Measurements from ENCODE around the gene FAM9C.
"Not testable (repeated sequence)": the region's sequence is repeated elsewhere in the genome, so short reads cannot be mapped to it uniquely, and the experiment has no call there.

FAM9C gene

GRCh38 chrX:13064599-13065143, 20.3 kb upstream of the FAM9C start:
- no peak for TF ChIP-seq CTCF (conservative IDR thresholded peaks at IDR 0.05; ENCODE audit: low read depth)
- POLR2A ChIA-PET (ENCODE audit: low non-redundant PET): no interaction called here
- H3K27ac ChIP-seq: no peak overlapping the region
- no peak for DNase-seq (ENCODE audit: low spot score)
- CTCF ChIA-PET: no interaction called here

GRCh38 chrX:13063124-13063523, 18.7 kb upstream of the FAM9C start:
- H3K27ac ChIP-seq; POLR2A ChIA-PET (ENCODE audit: low non-redundant PET); CTCF ChIA-PET; DNase-seq (ENCODE audit: low spot score): not testable (repeated sequence)

- DNase-seq (ENCODE audit: low spot score); CTCF ChIA-PET; POLR2A ChIA-PET (ENCODE audit: low non-redundant PET); H3K27ac ChIP-seq: not testable (repeated sequence)
Observed at GRCh38 chrX:13062331-13062730, 17.9 kb upstream of the FAM9C start.

- DNase-seq (ENCODE audit: low spot score); POLR2A ChIA-PET (ENCODE audit: low non-redundant PET); CTCF ChIA-PET; H3K27ac ChIP-seq: not testable (repeated sequence)
Observed at GRCh38 chrX:13061215-13061708, 16.8 kb upstream of the FAM9C start.

GRCh38 chrX:13059637-13060499, 15.4 kb upstream of the FAM9C start:
- no peak for TF ChIP-seq CTCF (conservative IDR thresholded peaks at IDR 0.05; ENCODE audit: low read depth)
- CTCF ChIA-PET: no interaction called here
- POLR2A ChIA-PET (ENCODE audit: low non-redundant PET): no interaction called here
- DNase-seq (ENCODE audit: low spot score): no peak
- no peak overlapping the region for H3K27ac ChIP-seq

GRCh38 chrX:13055486-13055885, 11.1 kb upstream of the FAM9C start:
- no peak overlapping the region for H3K27ac ChIP-seq
- DNase-seq (ENCODE audit: low spot score): no peak
- POLR2A ChIA-PET (ENCODE audit: low non-redundant PET): no interaction called here
- no peak for TF ChIP-seq CTCF (conservative IDR thresholded peaks at IDR 0.05; ENCODE audit: low read depth)
- CTCF ChIA-PET: no interaction called here

- no peak for TF ChIP-seq CTCF (conservative IDR thresholded peaks at IDR 0.05; ENCODE audit: low read depth)
- POLR2A ChIA-PET (ENCODE audit: low non-redundant PET): no interaction called here
- no peak for DNase-seq (ENCODE audit: low spot score)
- CTCF ChIA-PET: no interaction called here
- no peak overlapping the region for H3K27ac ChIP-seq
Observed at GRCh38 chrX:13053171-13053570, 8.8 kb upstream of the FAM9C start.

GRCh38 chrX:13051529-13052172, 7.2 kb upstream of the FAM9C start:
- ChIA-PET POLR2A (ENCODE audit: low non-redundant PET) (no interaction called here), CTCF (no interaction called here)
- TF ChIP-seq CTCF (conservative IDR thresholded peaks at IDR 0.05; ENCODE audit: low read depth): no peak
- H3K27ac ChIP-seq: no peak overlapping the region
- no peak for DNase-seq (ENCODE audit: low spot score)
